Pancreas (tissue), 10 donors: ENCODE measurements around the gene ACSS1. TPM values are rescaled to one million over a fixed set of nuclear protein-coding genes. Genes with fewer than 3 reads are reported as not detected.

Experiments
- ATAC-seq, 4 donors: fragments of 200-7000 bp; cut with Tn5 transposase; one replicate each; pipeline versions ENCODE4 v1.8.0 to v1.9.1; 2020; ENCODE audit warnings: mild to moderate bottlenecking in 4 of 4, moderate library complexity in 4 of 4
- DNase-seq, 6 donors: peaks; one replicate each; pipeline ENCODE4 v3.0.0-alpha.2; 2020
- FAIRE-seq: peaks from 2 replicates; lab custom pipeline; 2012; peaks lifted over from hg19 to GRCh38; lab: Jason Lieb, UNC
- H3K27ac ChIP-seq, 4 donors: fragments of 200-600 bp; sonication (generic); 1 replicate in 3 of 4; 2 replicates in 1 of 4; pipeline versions ENCODE4 v1.5.0 to v1.8.0; 2020
- H3K27me3 ChIP-seq, 4 donors: fragments of 200-600 bp; one replicate each; pipeline ENCODE4 v1.8.0; 2021
- H3K36me3 ChIP-seq, 3 donors: fragments of 200-600 bp; sonication (generic) in 1 of 3; one replicate each; pipeline versions ENCODE4 v1.5.0 to v1.8.0; 2020 to 2021
- H3K4me1 ChIP-seq, 3 donors: fragments of 200-600 bp; one replicate each; pipeline ENCODE4 v1.8.0; 2021
- H3K4me3 ChIP-seq, 4 donors: fragments of 200-600 bp; sonication (generic) in 2 of 4; one replicate each; pipeline versions ENCODE4 v1.5.0 to v1.8.0; 2020 to 2021
- H3K9me3 ChIP-seq, 4 donors: fragments of 200-600 bp; one replicate each; pipeline ENCODE4 v1.8.0; 2021
- CTCF ChIP-seq, 4 donors: fragments of 200-600 bp; sonication (generic) in 3 of 4; IDR thresholded peaks; one replicate each; pipeline versions ENCODE4 v1.5.0 to v1.8.0; 2021; ENCODE audit warnings: antibody characterized with exemption in 4 of 4
- WGBS, 2 donors: extraction: QIAGEN DNeasy Blood & Tissue Kit; methylation state at CpG; one replicate each; pipeline ENCODE4 v1.1.7; 2013; 5-methylcytosine and 5-hydroxymethylcytosine counted together
- intact Hi-C, 3 donors: fragments of 100-400 bp; cut with DNase I; formaldehyde crosslinking; loops; one replicate each; pipeline versions ENCODE4 v1.11.1 to v1.14.2; 2022
- polyA plus RNA-seq, 2 donors: library from polyadenylated mRNA; stranded (reverse); fragments of 200-250 nt; gene quantifications; one replicate each; pipeline ENCODE4 v1.2.3, GENCODE V29; 2013
- total RNA-seq, 6 donors: library from RNA; stranded (reverse); fragmentation: NEBNext Ultra II Directional in 4 of 6; extraction: Animal tissue kit (Norgen Biotek cat#: 25700) in 4 of 6; gene quantifications; one replicate each; pipeline versions ENCODE4 v1.2.1 to v1.2.4, GENCODE V29; 2021 to 2023
- donor health status: healthy with polysubstance abuse.
- donor health status: DM: no; HTN: no; CAD: no; lungs with moderate emphysema.
- donor health status: DM: no; HTN: no; CAD: no.
- donor health status: control.
- donor health status: control.
- donor health status: Bipolar disorder and iron deficiency.
- donor health status: DM: yes; HTN: yes; CAD: no.
- donor health status: DM: no; HTN: no; CAD: no.
- donor health status: DM: no; HTN: no; CAD: no.
- donor health status: DM: yes; HTN: yes; CAD: no.

Gene ACSS1
- total and polyA plus RNA-seq, 8 donors = 30.4 to 47.2 (median 36.0) TPM

- Histone ChIP-seq H3K27me3 (no peaks in the 10 kb centered on the region), H3K4me3 (no peak overlapping the region), H3K36me3 (no peaks in the 10 kb centered on the region), H3K9me3 (no peaks in the 10 kb centered on the region), H3K4me1 (peaks cover 9 to 28% (median 14%) of the 10 kb centered on the region in 3 donors), H3K27ac (no peak overlapping the region)
- DNase-seq (peak in 1 of 6 donors; percentile 21), ATAC-seq (no peak), FAIRE-seq (no peak)
- intact Hi-C loops = loop anchor here in 2 of 3 donors (2.0 to 10.0 kb wide), 3 partner anchors 70 to 113 kb away; partner anchors contain the start of gene APMAP (in 1 of the 2)
- no peak for TF ChIP-seq CTCF (IDR thresholded peaks at IDR 0.05)
- 91 to 98% methylated on average over 4 of the region's 4 CpGs for WGBS, 2 donors
These were observed 6.7 kb upstream of the ACSS1 start for GRCh38 chr20:25064561-25065071.

GRCh38 chr20:25063981-25064380, 6.0 kb upstream of the ACSS1 start:
- H3K4me3 ChIP-seq = no peak overlapping the region
- H3K27ac ChIP-seq = no peak overlapping the region
- 94% methylated on average over 2 of the region's 2 CpGs for WGBS, 2 donors
- no peaks in the 10 kb centered on the region for H3K27me3 ChIP-seq
- ATAC-seq (no peak), FAIRE-seq (no peak), DNase-seq (peak in 1 of 6 donors; percentile 34)
- intact Hi-C loops = loop anchor here in 2 of 3 donors (2.0 to 10.0 kb wide), 2 partner anchors 69 kb away; partner anchors contain the start of gene APMAP (in 1 of the 2)
- no peak for TF ChIP-seq CTCF (IDR thresholded peaks at IDR 0.05)
- no peaks in the 10 kb centered on the region for H3K9me3 ChIP-seq
- no peaks in the 10 kb centered on the region for H3K36me3 ChIP-seq
- peaks cover 14 to 34% (median 15%) of the 10 kb centered on the region in 3 donors for H3K4me1 ChIP-seq

- FAIRE-seq = no peak
- no peak for TF ChIP-seq CTCF (IDR thresholded peaks at IDR 0.05)
- 90 to 95% methylated on average over 11 of the region's 11 CpGs for WGBS, 2 donors
These were observed 5.6 kb upstream of the ACSS1 start for GRCh38 chr20:25063546-25063945.

GRCh38 chr20:25062841-25063240, 4.9 kb upstream of the ACSS1 start:
- no peaks in the 10 kb centered on the region for H3K27me3 ChIP-seq
- ATAC-seq (no peak), FAIRE-seq (no peak), DNase-seq (peak in 1 of 6 donors; percentile 25)
- WGBS, 2 donors = 86 to 92% methylated on average over 7 of the region's 7 CpGs
- no peaks in the 10 kb centered on the region for H3K9me3 ChIP-seq
- H3K36me3 ChIP-seq = no peaks in the 10 kb centered on the region
- no peak for TF ChIP-seq CTCF (IDR thresholded peaks at IDR 0.05)
- no peak overlapping the region for H3K4me3 ChIP-seq
- H3K27ac ChIP-seq = peak overlapping the region in 1 of 4 donors; percentile 78
- H3K4me1 ChIP-seq = peaks cover 14 to 37% (median 19%) of the 10 kb centered on the region in 3 donors
- intact Hi-C loops = loop anchor here in 1 of 3 donors (10.0 kb wide), 1 partner anchor 68 kb away; the partner anchor contains the start of gene APMAP

More at GRCh38 chr20:25063546-25063945, 5.6 kb upstream of the ACSS1 start:
- no peaks in the 10 kb centered on the region for H3K27me3 ChIP-seq
- H3K4me1 ChIP-seq = peaks cover 14 to 37% (median 19%) of the 10 kb centered on the region in 3 donors
- no peak overlapping the region for H3K27ac ChIP-seq
- H3K4me3 ChIP-seq = no peak overlapping the region
- H3K9me3 ChIP-seq = no peaks in the 10 kb centered on the region
- ATAC-seq (no peak), DNase-seq (peak in 1 of 6 donors; percentile 36)
- intact Hi-C loops = loop anchor here in 1 of 3 donors (10.0 kb wide), 1 partner anchor 69 kb away; the partner anchor contains the start of gene APMAP
- no peaks in the 10 kb centered on the region for H3K36me3 ChIP-seq
